Measurements from ENCODE around the gene CYP21A2.

DNA sequence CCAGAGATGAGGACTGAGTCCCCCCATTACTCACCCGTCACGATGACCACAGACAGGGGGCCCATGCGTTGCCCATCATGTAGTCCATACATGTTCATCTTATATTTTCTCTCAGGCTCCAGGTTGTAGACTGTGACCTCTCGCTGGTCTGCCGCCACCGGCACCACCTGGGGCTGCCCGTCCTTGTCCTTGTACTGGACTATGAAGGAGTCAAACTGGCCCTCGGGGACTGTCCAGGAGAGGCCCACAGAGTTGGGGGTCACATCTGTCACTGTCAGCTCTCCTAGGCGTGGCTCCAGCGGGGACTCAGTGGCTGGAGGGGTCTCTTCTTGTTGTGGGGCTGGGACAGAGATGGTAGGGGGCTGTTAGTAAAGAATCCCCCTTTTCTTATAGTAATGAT, 35.4 kb downstream of the CYP21A2 start:
- TF ChIP-seq CTCF (IDR thresholded peaks at IDR 0.05), result no peak
- TF ChIP-seq POLR2A (IDR thresholded peaks at IDR 0.05), result no peak
